Eye (tissue), 1 donor: ENCODE measurements around the gene NMNAT3.

Source experiments
- DNase-seq: peaks from one replicate; pipeline ENCODE4 v3.0.0-alpha.2; 2015

Gene NMNAT3

GRCh38 chr3:139677388-139678155 is at the start of gene NMNAT3:
Gene NMNAT3 (minus strand): TSS chr3:139677972. CDS start chr3:139627724, 50,248 bp downstream.
- DNase-seq = peak; percentile 94

GRCh38 chr3:139721370-139721769 is 43.6 kb upstream of the NMNAT3 start:
- no peak for DNase-seq

- peak; percentile 80 for DNase-seq
These were observed 40.6 kb upstream of the NMNAT3 start for GRCh38 chr3:139718415-139718814.

- no peak for DNase-seq
These were observed 39.2 kb upstream of the NMNAT3 start for GRCh38 chr3:139716908-139717485.

GRCh38 chr3:139715743-139716360 is 38.1 kb upstream of the NMNAT3 start:
- no peak for DNase-seq

- no peak for DNase-seq
These were observed 37.4 kb upstream of the NMNAT3 start for GRCh38 chr3:139715166-139715565.

- DNase-seq = no peak
These were observed 32.4 kb upstream of the NMNAT3 start for GRCh38 chr3:139710212-139710611.

- no peak for DNase-seq
These were observed 27.9 kb upstream of the NMNAT3 start for GRCh38 chr3:139705631-139706030.

- DNase-seq = no peak
These were observed 18.5 kb upstream of the NMNAT3 start for GRCh38 chr3:139696314-139696604.

- peak; percentile 38 for DNase-seq
These were observed 17.9 kb upstream of the NMNAT3 start for GRCh38 chr3:139695426-139696313.

GRCh38 chr3:139695007-139695406 is 17.2 kb upstream of the NMNAT3 start:
- peak; percentile 35 for DNase-seq

GRCh38 chr3:139694542-139694941 is 16.8 kb upstream of the NMNAT3 start:
- DNase-seq = no peak

- DNase-seq = no peak
These were observed 13.8 kb upstream of the NMNAT3 start for GRCh38 chr3:139691619-139692018.

- DNase-seq = peak; percentile 50
These were observed 12.0 kb upstream of the NMNAT3 start for GRCh38 chr3:139689708-139690228.

- DNase-seq = peak; percentile 87
These were observed 11.3 kb upstream of the NMNAT3 start for GRCh38 chr3:139689122-139689521.

GRCh38 chr3:139687431-139687830 is 9.7 kb upstream of the NMNAT3 start:
- no peak for DNase-seq

- no peak for DNase-seq
These were observed 8.9 kb upstream of the NMNAT3 start for GRCh38 chr3:139686624-139687023.

- DNase-seq = no peak
These were observed 8.4 kb upstream of the NMNAT3 start for GRCh38 chr3:139686206-139686605.

- no peak for DNase-seq
These were observed 1.5 kb upstream of the NMNAT3 start for GRCh38 chr3:139679220-139679775.

- DNase-seq = no peak
These were observed 962 bp downstream of the NMNAT3 start for GRCh38 chr3:139676632-139677387.

- DNase-seq = no peak
These were observed 1.7 kb downstream of the NMNAT3 start for GRCh38 chr3:139676108-139676507.

- DNase-seq = no peak
These were observed 2.4 kb downstream of the NMNAT3 start for GRCh38 chr3:139675327-139675726.
